IMR-90 (cell line): ENCODE measurements around the gene RALGAPA2. TPM values are rescaled to one million over a fixed set of nuclear protein-coding genes. Genes with fewer than 3 reads are reported as not detected.

ENCODE experiments used
- ATAC-seq: fragments of 200-7000 bp; cut with Tn5 transposase; 2 replicates; pipeline ENCODE4 v1.9.1; 2020; ENCODE audit warnings: low read depth, mild to moderate bottlenecking, moderate library complexity
- BruUV-seq: library from RNA; stranded (reverse); fragments of 400-500 nt; replicated peaks from 2 replicates; lab custom pipeline; 2021; lab: Mats Ljungman, UMichigan
- CTCF ChIA-PET: fragments of 300-600 bp; formaldehyde crosslinking; extraction: SDS; loops from one replicate; lab custom pipeline; 2021; ENCODE audit warnings: antibody characterized with exemption; lab: Yijun Ruan, JAX
- POLR2A ChIA-PET: fragments of 300-600 bp; sonication (Branson Sonifier 250); formaldehyde crosslinking; loops from one replicate; lab custom pipeline; 2022; ENCODE audit warnings: antibody characterized with exemption; ENCODE audit not compliant: unreplicated experiment; lab: Charles Lee
- DNase-seq: peaks from one replicate; pipeline ENCODE4 v3.0.0; 2013
- H2AFZ ChIP-seq: replicated peaks from 2 replicates; pipeline ENCODE3; 2013; ENCODE audit warnings: low read length, mild to moderate bottlenecking; ENCODE audit not compliant: poor library complexity
- H2AK5ac ChIP-seq: 2 replicates; pipeline ENCODE4 v1.6.1; 2013; ENCODE audit warnings: low read depth, low read length, inconsistent platforms
- H2AK9ac ChIP-seq: replicated peaks from 2 replicates; pipeline ENCODE3; 2013; ENCODE audit warnings: mild to moderate bottlenecking, low read depth, low read length, moderate library complexity; ENCODE audit not compliant: poor library complexity
- H2BK120ac ChIP-seq: 2 replicates; pipeline ENCODE4 v1.6.1; 2013; ENCODE audit warnings: low read depth, low read length, inconsistent platforms
- H2BK15ac ChIP-seq: 3 replicates; pipeline ENCODE4 v1.6.1; 2013; ENCODE audit warnings: low read depth, low read length, inconsistent platforms
- H2BK20ac ChIP-seq: 2 replicates; pipeline ENCODE4 v1.6.1; 2013; ENCODE audit warnings: low read depth, mild to moderate bottlenecking, inconsistent platforms, low read length, moderate library complexity
- H2BK5ac ChIP-seq: 2 replicates; pipeline ENCODE4 v1.6.1; 2013; ENCODE audit warnings: mild to moderate bottlenecking, low read depth, low read length, inconsistent platforms; ENCODE audit not compliant: poor library complexity, severe bottlenecking
- H3K14ac ChIP-seq: replicated peaks from 2 replicates; pipeline ENCODE4 v1.6.1; 2013; ENCODE audit warnings: low read depth, low read length, inconsistent platforms
- H3K18ac ChIP-seq: 2 replicates; pipeline ENCODE4 v1.6.1; 2013; ENCODE audit warnings: low read depth, low read length, control low read depth
- H3K23ac ChIP-seq: 2 replicates; pipeline ENCODE4 v1.6.1; 2013; ENCODE audit warnings: low read depth, low read length, inconsistent platforms
- H3K27ac ChIP-seq: 2 replicates; pipeline ENCODE4 v1.5.1; 2013; ENCODE audit warnings: mild to moderate bottlenecking, control low read depth, low read length; ENCODE audit not compliant: insufficient read depth
- H3K27me3 ChIP-seq: 2 replicates; pipeline ENCODE4 v1.6.1; 2013; ENCODE audit warnings: low read length; ENCODE audit not compliant: control insufficient read depth, insufficient read depth
- H3K36me3 ChIP-seq: 2 replicates; pipeline ENCODE4 v1.6.1; 2013; ENCODE audit warnings: low read length, mixed read lengths; ENCODE audit not compliant: control insufficient read depth, insufficient read depth
- H3K4ac ChIP-seq: 2 replicates; pipeline ENCODE4 v1.6.1; 2013; ENCODE audit warnings: low read depth, low read length, inconsistent platforms
- H3K4me1 ChIP-seq: 2 replicates; pipeline ENCODE4 v1.6.1; 2013; ENCODE audit warnings: low read length, mixed read lengths; ENCODE audit not compliant: control insufficient read depth, insufficient read depth
- H3K4me2 ChIP-seq: 2 replicates; pipeline ENCODE4 v1.6.1; 2013; ENCODE audit warnings: low read depth, mild to moderate bottlenecking, control low read depth, low read length, moderate library complexity
- H3K4me3 ChIP-seq: 2 replicates; pipeline ENCODE4 v1.5.1; 2013; ENCODE audit warnings: low read depth, mild to moderate bottlenecking, control low read depth, low read length, moderate library complexity; ENCODE audit not compliant: insufficient read depth
- H3K56ac ChIP-seq: 2 replicates; pipeline ENCODE4 v1.6.1; 2013; ENCODE audit warnings: low read length, inconsistent platforms; ENCODE audit not compliant: insufficient read depth; ENCODE audit errors: extremely low read depth
- H3K79me1 ChIP-seq, 2 experiments: 2 replicates each; pipeline ENCODE4 v1.6.1; 2013; ENCODE audit warnings: low read length in 2 of 2, inconsistent platforms in 1 of 2, low read depth in 1 of 2
- H3K9ac ChIP-seq: 2 replicates; pipeline ENCODE4 v1.6.1; 2013; ENCODE audit warnings: low read depth, low read length, control low read depth
- H3K9me1 ChIP-seq: 2 replicates; pipeline ENCODE4 v1.6.1; 2013; ENCODE audit warnings: low read length, inconsistent platforms; ENCODE audit not compliant: insufficient read depth
- H3K9me3 ChIP-seq: 2 replicates; pipeline ENCODE4 v1.6.1; 2013; ENCODE audit warnings: low read length; ENCODE audit not compliant: control insufficient read depth, insufficient read depth
- H4K20me1 ChIP-seq: 2 replicates; pipeline ENCODE4 v1.6.1; 2013; ENCODE audit warnings: low read length, inconsistent platforms; ENCODE audit not compliant: insufficient read depth
- H4K5ac ChIP-seq: 2 replicates; pipeline ENCODE4 v1.6.1; 2013; ENCODE audit warnings: mild to moderate bottlenecking, low read depth, low read length, control low read depth
- H4K8ac ChIP-seq, 2 experiments: 2 replicates each; pipeline ENCODE4 v1.6.1; 2013; ENCODE audit warnings: low read depth in 2 of 2, low read length in 2 of 2, control low read depth in 1 of 2, inconsistent platforms in 1 of 2
- H4K91ac ChIP-seq: 2 replicates; pipeline ENCODE4 v1.6.1; 2013; ENCODE audit warnings: low read depth, low read length, inconsistent platforms; ENCODE audit not compliant: insufficient read depth
- BHLHE40 ChIP-seq: fragments of 150-350 bp; IDR thresholded peaks from 2 replicates; pipeline ENCODE4 v1.6.1; 2016; ENCODE audit warnings: mild to moderate bottlenecking, low read depth, low read length
- CEBPB ChIP-seq: IDR thresholded peaks from 2 replicates; pipeline ENCODE4 v1.6.1; 2012; ENCODE audit warnings: low read depth, low read length, improper control_type of control experiment
- MXI1 ChIP-seq: IDR thresholded peaks from 2 replicates; pipeline ENCODE4 v1.6.1; 2012; ENCODE audit warnings: low read depth, mild to moderate bottlenecking, low read length, moderate library complexity, borderline replicate concordance
- NFE2L2 ChIP-seq: fragments of 150-350 bp; IDR thresholded peaks from 2 replicates; pipeline ENCODE4 v1.6.1; 2016; ENCODE audit warnings: low read depth, mild to moderate bottlenecking, low read length
- POLR2A ChIP-seq: IDR thresholded peaks from 2 replicates; pipeline ENCODE4 v1.6.1; 2012; ENCODE audit warnings: mild to moderate bottlenecking, low read depth, low read length
- RAD21 ChIP-seq: IDR thresholded peaks from 2 replicates; pipeline ENCODE4 v1.6.1; 2012; ENCODE audit warnings: low read length, improper control_type of control experiment
- RFX5 ChIP-seq: IDR thresholded peaks from 2 replicates; pipeline ENCODE4 v1.8.0; 2012; ENCODE audit warnings: low read depth, mild to moderate bottlenecking, low read length, moderate library complexity
- WGBS, 2 experiments: methylation state at CpG; one replicate each; pipeline versions ENCODE4 v1.1.5 to v1.1.7; 2013; ENCODE audit warnings: missing lambda C conversion rate in 2 of 2; ENCODE audit not compliant: insufficient read length in 1 of 2; ENCODE audit errors: extremely low coverage in 2 of 2; 5-methylcytosine and 5-hydroxymethylcytosine counted together
- dilution Hi-C: fragments of 300-500 bp; cut with HindIII; formaldehyde crosslinking; loops from one replicate; pipeline ENCODE4 v1.14.3; 2018; ENCODE audit warnings: low sequenced_read_pairs; ENCODE audit not compliant: unreplicated experiment
- in situ Hi-C: fragments of 300-500 bp; cut with MboI; formaldehyde crosslinking; loops from 3 replicates; pipeline ENCODE4 v1.14.3; 2019; ENCODE audit warnings: low sequenced_read_pairs, inconsistent platforms, mixed read lengths
- intact Hi-C: fragments of 100-400 bp; cut with micrococcal nuclease; formaldehyde crosslinking; loops from 2 replicates; pipeline ENCODE4 v1.10.0; 2022
- polyA plus RNA-seq, 3 experiments: library from polyadenylated mRNA; depleted of rRNA; stranded (reverse); fragments of >200 nt; gene quantifications; 2 replicates each; pipeline ENCODE4 v1.2.3, GENCODE V29; 2012; ENCODE audit warnings: low replicate concordance in 1 of 3
- total RNA-seq: library from RNA; depleted of rRNA; stranded (reverse); fragments of >200 nt; gene quantifications from 2 replicates; pipeline ENCODE4 v1.2.3, GENCODE V29; 2012
- TF ChIP-seq, protein P1 (sequence below): fragments of 150-350 bp; IDR thresholded peaks from 2 replicates; pipeline ENCODE4 v1.6.1; 2017; ENCODE audit warnings: mild to moderate bottlenecking, antibody characterized with exemption, low read length, low read depth

The RALGAPA2 gene
- total and polyA plus RNA-seq, 2 of the 4 experiments (the other 2 are of a cell fraction), result 1.3 to 3.9 TPM

DNA sequence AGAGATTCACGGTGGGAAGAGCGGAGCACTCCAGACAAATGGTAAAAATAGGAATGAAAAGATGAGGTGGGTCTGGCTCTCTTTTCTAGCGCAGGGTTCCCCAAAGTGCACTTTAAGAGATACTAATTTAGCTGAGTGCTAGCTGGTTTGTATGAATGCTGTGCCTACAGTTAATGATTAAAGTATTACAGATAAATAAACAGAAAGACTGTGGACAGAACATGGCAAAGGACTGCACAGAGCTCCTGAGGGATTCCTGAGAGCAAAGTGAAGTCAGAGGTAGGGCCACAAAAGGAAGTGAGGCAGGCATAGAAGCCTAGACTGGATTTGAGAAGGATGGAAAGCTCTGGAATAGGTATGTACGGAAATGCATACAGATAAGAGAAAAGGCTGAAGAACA, 230.0 kb downstream of the RALGAPA2 start:
- CTCF ChIA-PET, result no interaction called here
- in situ Hi-C loops, result no loop called here

More for the DNA sequence above, 230.0 kb downstream of the RALGAPA2 start:
- Histone ChIP-seq H4K91ac (no peak overlapping the region), H3K23ac (no peak overlapping the region), H4K8ac (no peak overlapping the region), H2BK20ac (no peak overlapping the region), H3K79me1 (no peaks in the 10 kb centered on the region), H3K14ac (no peak overlapping the region), H2AK5ac (no peak overlapping the region), H3K9me1 (peaks cover 3% of the 10 kb centered on the region; the same call in 1 of the 2 replicates), H2AK9ac (no peak overlapping the region), H3K4ac (no peak overlapping the region), H4K20me1 (no peaks in the 10 kb centered on the region), H3K27me3 (no peaks in the 10 kb centered on the region), H2BK120ac (no peak overlapping the region), H2BK15ac (no peak overlapping the region), H3K27ac (no peak overlapping the region), H3K4me2 (no peak overlapping the region), H3K18ac (no peak overlapping the region), H4K5ac (no peak overlapping the region), H2AFZ (no peak overlapping the region), H3K9ac (no peak overlapping the region), H3K36me3 (no peaks in the 10 kb centered on the region), H2BK5ac (no peak overlapping the region), H3K56ac (no peak overlapping the region), H3K4me3 (no peak overlapping the region), H3K4me1 (peaks cover 7% of the 10 kb centered on the region), H3K9me3 (no peaks in the 10 kb centered on the region)
- 100% methylated on average over 1 of the region's 4 CpGs; no CpG with 5 or more reads in 1 of the 2 experiments for WGBS, 2 experiments
- dilution Hi-C loops, result no loop called here
- BruUV-seq, result no TSS peak
- ATAC-seq (peak; percentile 32; the same call in 1 of the 2 replicates), DNase-seq (no peak)
- TF ChIP-seq, protein P1, sequence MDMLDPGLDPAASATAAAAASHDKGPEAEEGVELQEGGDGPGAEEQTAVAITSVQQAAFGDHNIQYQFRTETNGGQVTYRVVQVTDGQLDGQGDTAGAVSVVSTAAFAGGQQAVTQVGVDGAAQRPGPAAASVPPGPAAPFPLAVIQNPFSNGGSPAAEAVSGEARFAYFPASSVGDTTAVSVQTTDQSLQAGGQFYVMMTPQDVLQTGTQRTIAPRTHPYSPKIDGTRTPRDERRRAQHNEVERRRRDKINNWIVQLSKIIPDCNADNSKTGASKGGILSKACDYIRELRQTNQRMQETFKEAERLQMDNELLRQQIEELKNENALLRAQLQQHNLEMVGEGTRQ, result no peak
- TF ChIP-seq NFE2L2 (no peak), BHLHE40 (no peak), CEBPB (no peak), POLR2A (no peak), RAD21 (no peak), MXI1 (no peak), RFX5 (no peak)
- intact Hi-C loops, result no loop called here
- POLR2A ChIA-PET, result no interaction called here
